Stimulated activated CD4-positive, alpha-beta T cell treated with anti-CD3 and anti-CD28 coated beads, Interleukin-1b, Interleukin-23, amount 100 ng/mL, for 48 hours (primary cell): ENCODE results near the gene ZNF628.
A peak's percentile ranks its signal among the peaks of the same experiment; 100 is the strongest.
"Not testable (repeated sequence)": the region's sequence is repeated elsewhere in the genome, so short reads cannot be mapped to it uniquely, and the experiment has no call there.

ENCODE experiments used
- DNase-seq: peaks from one replicate; pipeline ENCODE4 v3.0.0-alpha.2; 2020

Gene ZNF628

DNA sequence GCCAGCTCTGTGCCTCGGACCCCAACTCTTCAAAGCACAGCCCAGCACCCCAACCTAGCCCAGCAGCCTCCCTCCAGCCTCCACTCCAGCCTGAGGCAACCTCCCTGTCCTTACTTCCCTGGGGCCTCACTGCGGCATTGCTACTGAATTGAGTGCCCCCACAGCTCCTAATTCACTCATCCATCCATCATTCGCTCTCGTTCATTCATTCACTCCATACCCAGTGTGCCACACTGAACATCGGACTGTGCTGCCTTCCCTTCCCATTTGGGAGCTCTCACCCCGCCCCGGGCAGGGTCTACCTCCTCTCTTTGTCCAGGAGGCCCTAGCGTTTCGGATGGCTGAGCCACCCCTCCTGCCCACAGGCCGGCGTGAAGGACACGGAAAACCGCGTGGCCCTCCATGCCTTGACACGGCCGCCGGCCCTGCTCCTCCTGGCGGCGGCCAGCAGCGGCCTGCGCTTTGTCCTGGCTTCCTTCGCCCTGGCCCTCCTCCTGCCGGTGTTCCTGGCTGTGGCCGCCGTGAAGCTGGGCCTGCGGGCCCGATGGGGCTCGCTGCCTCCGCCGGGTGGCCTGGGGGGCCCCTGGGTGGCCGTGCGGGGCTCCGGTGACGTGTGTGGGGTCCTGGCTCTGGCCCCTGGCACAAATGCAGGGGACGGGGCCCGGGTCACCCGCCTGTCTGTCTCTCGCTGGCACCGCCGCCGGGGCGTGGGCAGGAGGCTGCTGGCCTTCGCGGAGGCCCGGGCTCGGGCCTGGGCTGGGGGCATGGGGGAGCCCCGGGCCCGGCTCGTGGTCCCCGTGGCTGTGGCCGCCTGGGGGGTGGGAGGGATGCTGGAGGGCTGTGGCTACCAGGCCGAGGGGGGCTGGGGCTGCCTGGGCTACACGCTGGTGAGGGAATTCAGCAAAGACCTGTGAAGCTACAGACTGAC is 9.9 kb downstream of the ZNF628 start:
- no peak for DNase-seq

DNA sequence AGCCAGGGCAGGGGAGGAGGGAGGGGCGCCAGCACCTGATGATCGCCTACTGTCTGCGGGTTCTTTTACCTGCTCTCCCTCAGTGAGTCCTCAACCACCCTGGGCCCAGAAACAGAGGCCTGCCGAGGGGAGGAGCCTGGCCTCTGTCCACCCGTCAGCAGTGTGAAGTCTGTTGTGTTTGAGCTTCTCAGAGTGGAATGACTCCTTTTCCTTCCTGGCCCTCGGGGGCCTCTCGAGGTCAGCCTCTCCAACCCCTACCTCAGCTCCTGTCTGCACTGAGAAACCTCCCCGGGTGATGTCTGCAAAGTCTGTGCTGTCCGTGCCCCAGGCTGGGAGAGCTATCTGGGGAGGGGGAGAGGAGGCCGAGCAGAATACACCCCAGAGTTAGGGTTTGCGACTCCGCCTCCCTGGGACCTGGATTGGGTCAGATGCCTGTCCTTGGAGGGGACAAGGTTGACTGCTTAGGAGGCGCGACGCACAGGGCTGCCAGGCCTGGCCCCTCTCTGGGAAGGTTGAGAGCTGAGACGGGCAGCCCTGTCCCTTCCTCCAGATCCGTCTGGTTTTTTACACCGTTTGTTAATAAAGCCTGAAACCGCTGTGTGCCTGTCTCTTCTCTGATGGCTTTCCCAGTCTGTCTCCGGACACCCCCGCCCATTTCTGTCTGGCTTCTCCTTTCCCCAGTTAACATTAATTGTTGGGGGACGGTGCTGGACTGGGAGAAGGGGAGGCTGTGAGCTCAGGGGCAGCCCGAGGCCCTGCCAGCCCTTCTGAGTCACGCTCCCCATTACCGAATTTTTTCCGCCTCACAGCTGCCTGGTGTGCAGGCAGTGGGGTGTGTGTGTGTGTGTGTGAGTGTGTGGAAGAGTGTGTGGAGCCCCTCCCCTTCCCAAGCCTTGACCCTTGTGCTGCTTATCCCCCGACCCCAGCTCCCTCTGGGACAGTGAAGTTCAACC is 10.8 kb downstream of the ZNF628 start:
- DNase-seq: peak; percentile 63

DNA sequence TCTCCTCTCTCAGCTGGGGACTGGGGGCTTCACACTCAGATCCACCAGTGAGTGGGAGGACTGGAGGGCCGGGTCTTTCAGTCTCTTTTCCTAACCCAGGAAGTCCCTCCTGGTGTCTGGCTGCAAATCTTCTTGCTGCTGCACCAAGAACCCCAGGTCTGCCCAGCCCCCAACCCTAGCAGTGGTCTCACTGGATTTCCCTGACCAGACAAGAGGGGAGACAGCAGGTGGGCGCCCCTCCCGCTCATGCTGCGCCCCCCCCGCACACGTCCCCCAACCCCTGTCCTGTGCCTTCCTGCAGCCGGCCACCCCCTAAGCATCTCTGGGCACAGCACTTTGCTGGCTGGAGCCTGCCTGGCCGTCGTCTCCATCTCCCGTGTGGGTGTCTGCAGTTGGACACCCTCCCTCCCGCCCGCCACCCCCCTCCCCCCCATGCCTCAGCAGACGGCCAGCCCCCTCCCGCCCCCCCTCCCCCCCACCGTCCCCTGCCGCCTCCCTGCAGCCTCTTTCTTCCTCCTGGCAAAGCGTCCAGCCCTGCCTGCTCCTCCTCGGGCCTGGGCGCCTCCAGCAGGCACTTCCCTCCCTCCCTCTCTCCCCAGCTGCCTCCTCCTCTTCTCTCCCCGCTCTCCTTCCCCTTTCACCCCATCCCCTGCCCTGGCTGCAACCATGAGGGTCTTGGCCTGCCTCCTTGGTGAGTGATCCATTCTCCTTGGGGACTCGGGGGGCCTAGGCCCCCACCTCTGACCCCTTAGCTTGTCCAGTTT is 11.7 kb downstream of the ZNF628 start, which contains the start of gene SSC5D:
TSS of gene SSC5D (plus strand) at position 513 of the 764 bp plus-strand sequence. CDS start at position 667, 154 bp downstream.
- DNase-seq: no peak

DNA sequence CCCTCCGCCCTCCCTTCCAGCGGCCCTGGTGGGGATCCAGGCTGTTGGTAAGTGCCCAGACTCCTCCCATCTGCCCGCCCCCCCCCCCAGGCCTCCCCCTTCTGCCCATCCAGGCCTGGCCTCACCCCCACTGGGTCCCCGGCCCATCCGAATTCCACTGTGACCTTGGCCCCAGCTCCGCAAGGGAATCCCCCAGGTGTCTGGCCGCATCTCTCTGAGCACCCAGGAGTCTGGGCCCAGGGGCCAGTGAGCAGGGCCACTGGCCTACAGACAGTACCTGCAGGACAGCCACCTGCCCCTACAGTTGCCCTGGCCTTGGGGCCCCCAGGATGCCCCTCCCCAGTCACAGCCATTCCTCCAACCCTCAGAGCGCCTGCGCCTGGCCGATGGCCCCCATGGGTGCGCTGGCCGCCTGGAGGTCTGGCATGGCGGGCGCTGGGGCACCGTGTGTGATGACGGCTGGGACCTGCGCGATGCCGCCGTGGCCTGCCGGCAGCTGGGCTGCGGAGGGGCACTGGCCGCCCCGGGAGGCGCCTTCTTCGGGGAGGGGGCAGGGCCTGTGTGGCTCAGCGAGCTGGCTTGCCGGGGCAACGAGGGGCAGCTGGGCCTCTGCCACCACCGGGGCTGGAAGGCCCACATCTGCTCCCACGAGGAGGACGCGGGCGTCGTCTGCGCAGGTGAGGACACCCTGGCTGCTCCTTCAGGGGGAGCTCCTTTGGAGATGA is 12.7 kb downstream of the ZNF628 start:
- DNase-seq: no peak

DNA sequence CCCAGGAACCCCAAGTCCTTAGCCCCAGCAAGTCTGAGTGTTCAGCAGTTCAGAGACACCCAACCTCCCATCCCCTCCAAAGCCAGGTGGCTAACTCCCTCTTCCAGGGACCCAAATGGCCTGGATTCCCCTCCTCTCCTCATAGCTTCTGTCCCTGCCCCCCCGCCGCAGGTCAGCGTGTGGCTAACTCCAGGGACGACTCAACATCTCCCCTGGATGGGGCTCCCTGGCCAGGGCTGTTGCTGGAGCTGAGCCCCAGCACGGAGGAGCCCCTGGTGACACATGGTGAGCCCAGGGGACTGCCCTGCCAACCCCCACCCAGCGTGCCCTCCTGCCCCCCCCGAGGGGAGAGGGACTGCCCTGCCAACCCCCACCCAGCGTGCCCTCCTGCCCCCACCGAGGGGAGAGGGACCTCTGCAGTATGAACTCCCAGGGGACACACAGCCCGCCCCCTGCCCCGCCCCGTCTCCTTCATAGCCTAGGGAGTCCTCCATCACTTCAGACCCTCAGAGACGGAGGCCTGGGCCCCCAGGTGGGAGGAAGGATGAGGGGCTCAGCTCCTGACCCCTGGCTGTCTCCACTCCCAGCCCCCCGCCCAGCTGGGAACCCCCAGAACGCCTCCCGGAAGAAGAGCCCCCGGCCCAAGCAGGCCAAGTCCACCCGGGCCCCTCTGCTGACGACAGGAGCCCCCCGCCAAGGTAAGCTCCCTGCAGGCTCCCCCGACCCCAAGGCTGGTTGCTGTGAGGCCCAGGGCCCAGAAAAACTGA is 13.5 kb downstream of the ZNF628 start:
- DNase-seq: no peak

DNA sequence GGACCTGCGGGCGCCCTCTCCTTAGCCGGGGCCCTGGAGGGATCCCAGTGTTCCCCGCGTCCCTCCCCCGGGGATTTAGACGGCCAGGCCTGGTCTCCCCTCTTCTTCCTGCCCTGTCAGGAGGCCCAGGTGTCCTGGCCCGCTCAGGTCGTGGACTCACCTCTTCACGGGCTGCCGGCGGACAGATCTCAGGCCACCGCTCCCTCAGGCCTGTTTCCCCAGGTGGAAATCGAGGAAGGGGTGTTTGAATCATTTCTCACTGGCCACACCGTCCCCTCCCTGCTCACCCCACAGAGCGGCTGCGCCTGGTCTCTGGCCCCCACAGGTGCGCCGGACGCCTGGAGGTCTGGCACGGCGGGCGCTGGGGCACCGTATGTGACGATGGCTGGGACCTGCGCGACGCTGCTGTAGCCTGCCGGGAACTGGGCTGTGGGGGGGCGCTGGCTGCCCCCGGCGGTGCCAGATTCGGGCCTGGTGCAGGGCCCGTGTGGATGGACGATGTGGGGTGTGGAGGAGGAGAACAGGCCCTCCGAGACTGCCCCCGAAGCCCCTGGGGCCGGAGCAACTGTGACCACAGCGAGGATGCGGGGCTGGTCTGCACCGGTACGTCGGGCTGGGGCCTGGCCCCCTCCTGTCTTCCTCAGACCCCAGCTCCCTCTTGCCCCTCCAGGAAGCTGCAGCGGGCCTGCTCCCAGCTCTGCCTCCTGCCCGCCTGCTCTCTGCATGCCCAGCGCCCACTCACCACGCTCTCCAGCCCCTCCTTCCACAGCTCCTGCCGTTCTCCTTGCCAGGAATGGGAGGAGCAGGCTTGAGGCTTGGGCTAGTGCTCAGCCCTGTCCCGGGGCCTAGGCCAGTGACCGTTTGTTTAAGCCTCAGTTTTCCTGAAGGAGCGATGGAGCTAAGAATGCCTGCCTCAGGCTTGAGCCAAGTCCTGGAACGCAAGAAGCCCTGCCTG is 14.3 kb downstream of the ZNF628 start:
- no peak for DNase-seq

DNA sequence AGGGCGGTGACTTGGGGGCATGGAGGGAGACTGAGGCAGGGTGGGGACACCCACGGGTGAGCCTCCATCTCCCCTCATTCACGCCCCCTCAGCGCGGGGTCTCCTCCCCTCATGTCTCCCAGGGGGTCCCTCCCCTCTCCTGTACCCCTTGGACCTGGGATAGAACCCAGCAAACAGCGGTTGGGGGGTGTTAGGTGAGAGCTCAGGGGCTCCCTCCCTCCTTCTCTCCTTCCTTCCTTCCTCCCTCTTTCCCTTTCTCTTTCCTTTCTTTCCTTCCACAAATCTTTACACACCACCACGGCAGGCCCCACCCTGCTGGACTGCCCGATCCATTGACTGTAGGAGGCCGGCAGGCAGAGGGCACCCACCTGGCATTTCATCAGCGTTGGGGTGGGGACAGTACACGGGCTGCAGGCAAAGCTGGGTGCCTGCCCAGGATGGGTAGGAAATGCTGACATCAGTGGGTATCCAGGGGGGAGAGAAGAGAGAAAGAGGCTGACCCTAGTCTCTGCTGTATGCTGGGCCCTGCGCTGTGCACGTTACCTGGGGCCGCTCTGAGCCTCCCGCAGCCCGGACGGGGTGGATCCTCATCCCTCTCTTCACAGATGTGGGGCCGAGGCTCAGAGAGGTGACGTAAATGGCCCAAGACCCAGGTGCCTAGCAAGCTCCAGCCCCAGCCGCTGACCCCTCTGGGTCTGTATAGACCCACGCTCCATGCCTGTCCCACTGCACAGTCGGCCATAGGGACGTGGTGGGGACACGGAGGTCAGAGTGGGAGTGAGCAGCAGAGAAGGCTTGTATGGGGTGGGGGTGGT is 15.3 kb downstream of the ZNF628 start:
- no peak for DNase-seq

DNA sequence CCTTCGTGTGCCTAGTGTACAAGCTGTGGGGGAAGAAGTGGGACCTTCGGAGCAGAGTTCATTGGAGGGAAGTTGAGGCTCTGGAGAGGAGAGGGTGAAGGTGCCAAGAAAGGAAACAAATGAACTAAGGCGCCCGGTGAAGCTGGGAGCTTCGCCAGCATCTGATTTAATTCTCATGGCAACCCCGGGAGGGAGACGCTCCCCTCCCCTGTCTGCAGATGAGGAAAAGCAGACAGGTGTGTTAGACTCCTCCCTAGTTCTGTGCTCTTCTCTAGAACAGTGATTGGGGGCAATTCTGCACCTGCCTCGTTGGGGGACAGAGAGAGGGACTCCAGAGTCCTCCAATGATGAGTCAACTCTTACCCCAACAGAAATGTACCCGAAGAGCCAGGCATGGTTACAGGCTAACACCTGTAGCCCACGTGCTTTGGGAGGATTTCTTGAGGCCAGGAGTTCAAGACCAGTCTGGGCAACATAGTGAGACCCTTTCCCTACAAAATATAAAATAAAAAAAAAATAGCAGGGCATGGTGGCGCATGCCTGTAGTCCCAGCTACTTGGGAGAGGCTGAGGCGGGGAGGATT is 16.0 kb downstream of the ZNF628 start:
- DNase-seq: no peak

DNA sequence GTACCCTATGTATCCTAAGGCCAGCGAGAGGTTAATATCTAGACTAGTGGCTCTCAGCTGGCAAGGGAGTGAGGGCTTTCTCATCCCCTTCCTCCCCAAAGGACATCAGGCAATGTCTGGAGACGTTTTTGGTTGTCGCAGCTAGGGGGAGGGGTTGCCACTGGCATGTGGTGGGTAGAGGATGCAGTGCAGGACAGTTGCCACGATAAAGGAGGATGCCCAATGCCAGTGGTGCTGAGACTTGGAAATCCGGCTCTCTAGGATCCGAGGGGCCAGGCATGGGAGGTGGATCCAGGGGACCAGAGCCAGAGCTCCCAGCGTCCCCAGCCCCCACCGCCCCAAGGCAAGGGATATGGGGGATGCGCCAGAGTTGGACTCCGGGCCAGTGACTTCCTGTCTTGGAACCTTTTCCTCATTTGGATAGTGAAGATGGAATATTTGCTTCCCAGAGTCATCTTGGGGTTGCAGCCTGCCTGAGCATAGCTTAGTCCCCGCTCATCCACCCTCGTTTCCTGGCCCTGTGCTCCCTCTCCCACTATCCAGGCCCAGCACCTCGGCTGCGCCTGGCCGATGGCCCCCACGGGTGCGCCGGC is 16.7 kb downstream of the ZNF628 start:
- DNase-seq: no peak

DNA sequence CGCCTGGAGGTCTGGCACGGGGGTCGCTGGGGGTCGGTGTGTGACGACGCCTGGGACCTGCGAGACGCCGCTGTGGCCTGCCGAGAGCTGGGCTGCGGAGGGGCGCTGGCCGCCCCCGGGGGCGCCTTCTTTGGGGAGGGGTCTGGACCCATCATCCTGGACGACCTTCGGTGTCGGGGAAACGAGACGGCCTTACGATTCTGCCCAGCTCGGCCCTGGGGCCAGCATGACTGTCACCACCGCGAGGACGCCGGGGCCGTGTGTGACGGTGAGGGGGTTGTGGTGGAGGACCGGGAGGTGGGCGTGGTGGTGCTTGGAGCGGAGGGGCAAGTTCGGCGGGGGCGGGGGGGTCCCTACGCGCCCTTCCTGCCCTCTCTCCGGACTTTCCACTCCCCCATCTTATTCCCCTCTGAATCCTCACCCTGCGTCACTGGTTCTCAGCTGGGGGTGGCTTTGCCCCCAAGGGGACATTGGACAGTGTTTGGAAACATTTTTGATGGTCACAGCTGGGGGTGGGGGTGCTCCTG is 17.3 kb downstream of the ZNF628 start:
- DNase-seq: no peak

DNA sequence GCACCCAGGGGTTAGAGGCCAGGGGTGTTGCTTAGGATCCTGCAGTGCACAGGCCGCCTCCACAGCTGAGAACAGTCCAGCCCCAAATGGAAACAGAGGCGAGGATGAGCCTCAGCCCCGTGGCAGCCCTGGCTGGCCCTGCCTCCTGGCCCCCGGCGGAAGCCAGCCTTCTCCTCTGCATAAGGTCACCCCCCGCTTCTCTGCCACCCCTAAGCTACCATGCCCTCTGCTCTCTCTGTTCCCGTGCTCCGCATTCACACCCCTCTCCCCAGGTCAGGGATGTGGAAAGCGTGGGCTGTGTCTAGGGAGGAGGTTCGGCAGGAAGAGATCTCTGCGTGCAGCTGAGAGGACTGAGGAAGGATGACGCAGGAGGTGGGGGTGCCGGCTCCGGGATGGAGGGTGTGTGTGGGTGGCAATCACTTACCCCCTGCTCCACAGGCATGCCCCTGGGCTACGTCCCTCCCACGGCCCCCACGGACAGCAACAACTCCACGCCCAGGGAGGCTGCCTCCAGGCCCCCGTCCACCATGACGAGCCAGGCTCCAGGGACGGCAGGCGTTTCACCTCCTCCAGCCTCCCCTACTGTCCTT is 17.9 kb downstream of the ZNF628 start:
- no peak for DNase-seq

DNA sequence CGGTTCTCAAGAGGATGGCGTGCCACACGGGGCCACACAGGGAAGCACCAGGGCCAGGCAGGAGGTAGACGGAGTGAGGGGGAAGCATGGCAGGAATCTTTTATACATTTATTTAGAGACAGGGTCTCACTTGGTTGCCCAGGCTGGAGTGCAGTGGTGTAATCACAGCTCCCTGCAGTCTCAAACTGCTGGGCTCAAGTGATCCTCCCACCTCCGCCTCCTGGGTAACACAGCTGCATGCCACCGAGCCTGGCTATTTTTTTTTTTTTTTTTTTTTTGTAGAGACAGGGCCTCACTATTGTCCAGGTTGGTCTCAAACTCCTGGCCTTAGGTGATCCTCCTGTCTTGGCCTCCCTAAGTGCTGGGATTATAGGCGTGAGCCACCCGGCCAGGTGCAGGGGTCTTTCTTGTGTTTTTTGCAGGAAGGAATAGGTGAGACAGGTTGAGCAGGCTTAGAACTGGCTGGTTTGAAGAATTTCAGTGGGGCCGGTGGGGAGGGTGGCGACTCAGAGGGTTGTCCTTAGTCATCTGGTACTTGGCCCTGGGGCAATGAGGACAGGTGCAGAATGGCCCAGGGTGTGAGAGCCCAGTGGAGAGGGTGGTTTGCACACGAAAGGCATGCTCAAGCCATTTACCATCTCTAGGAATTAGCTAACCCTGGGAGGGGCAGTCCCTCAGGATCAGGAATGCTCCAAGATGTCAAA is 19.4 kb downstream of the ZNF628 start:
- no peak for DNase-seq

DNA sequence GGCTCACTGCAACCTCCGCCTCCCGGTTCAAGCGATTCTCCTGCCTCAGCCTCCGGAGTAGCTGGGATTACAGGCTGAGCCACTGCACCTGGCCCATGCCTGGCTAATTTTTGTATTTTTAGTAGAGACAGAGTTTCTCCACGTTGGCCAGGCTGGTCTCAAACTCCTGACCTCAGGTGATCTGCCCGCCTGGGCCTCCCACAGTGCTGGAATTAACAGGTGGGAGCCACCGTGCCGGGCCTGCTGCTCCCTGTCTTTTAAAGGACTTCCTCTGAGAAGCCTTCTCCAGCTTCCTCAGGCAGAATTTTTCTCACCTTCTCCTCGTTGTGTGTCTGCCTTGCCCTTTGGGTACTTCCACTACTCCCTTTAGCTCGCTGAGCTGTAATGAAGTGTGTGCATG is 20.4 kb downstream of the ZNF628 start:
- DNase-seq: not testable (repeated sequence)

DNA sequence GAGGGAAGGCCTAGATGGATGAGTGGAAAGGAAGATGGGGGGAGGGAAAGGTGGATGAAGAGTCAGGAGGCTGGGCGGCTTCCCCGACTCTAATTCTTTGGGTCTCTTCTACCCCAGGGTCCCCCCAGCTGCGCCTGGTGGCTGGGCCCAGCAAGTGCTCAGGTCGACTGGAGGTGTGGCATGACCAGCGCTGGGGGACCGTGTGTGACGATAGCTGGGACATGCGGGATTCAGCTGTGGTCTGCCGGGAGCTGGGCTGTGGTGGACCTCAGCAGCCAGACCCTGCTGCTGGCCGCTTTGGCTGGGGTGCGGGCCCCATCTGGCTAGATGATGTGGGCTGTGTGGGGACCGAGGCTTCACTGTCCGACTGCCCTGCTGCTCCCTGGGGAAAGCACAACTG is 21.3 kb downstream of the ZNF628 start:
- no peak for DNase-seq

DNA sequence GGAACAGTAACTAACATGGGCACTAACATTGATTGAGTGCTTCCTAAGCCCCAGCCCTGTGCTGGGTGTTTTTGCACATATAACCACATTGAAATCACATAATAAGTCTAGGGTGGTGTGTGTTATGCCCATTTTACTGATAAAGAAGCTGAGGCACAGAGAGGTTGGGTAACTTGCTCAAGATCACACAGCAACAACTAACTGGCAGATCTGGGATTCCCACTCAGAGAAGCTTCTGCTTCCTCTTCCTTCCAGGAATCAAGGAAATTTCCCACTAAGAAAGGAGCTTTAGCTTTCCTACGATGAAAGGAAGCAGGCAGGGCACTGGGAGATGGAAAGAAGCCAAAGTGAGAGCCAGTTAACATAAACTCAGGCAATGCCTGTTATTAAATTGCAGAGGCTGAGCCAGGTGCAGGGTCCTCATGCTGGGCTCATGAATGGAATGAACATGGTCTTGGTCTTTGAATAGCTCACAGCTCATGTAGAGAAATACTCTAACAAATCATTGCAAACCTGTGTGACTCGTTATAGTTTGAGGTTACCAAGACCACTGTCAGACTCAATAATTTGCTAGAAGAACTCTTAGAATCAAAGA is 21.9 kb downstream of the ZNF628 start:
- no peak for DNase-seq

DNA sequence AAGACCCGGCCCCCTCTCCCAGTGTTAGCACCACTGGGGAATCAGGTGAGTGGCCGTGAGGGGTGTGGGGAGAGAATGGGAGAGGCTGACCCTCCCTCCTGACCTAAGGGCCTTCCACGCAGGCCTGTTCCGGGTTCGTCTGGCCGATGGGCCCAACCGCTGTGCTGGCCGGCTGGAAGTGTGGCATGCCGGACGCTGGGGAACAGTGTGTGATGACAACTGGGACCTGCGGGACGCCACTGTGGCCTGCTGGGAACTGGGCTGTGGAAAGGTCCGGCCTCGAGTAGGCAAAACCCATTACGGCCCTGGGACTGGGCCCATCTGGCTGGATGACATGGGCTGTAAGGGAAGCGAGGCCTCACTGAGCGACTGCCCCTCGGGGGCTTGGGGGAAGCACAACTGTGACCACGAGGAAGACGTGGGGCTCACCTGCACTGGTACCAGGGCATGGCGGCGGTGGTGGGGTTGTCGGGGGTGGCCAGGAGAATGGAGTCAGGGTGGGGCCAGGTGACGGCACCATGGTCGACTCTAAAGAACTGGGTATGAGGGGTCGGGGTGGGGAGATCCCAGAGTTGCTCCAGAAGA is 24.0 kb downstream of the ZNF628 start:
- no peak for DNase-seq
